HG03354 (cell line): Measurements from ENCODE around the gene DHX8.

Source experiments
- ATAC-seq: cut with Tn5 transposase; IDR thresholded peaks from one replicate; pipeline ENCODE4 v1.9.1; 2021; ENCODE audit warnings: mild to moderate bottlenecking; ENCODE audit not compliant: unreplicated experiment, poor library complexity, severe bottlenecking

DHX8 gene

DNA sequence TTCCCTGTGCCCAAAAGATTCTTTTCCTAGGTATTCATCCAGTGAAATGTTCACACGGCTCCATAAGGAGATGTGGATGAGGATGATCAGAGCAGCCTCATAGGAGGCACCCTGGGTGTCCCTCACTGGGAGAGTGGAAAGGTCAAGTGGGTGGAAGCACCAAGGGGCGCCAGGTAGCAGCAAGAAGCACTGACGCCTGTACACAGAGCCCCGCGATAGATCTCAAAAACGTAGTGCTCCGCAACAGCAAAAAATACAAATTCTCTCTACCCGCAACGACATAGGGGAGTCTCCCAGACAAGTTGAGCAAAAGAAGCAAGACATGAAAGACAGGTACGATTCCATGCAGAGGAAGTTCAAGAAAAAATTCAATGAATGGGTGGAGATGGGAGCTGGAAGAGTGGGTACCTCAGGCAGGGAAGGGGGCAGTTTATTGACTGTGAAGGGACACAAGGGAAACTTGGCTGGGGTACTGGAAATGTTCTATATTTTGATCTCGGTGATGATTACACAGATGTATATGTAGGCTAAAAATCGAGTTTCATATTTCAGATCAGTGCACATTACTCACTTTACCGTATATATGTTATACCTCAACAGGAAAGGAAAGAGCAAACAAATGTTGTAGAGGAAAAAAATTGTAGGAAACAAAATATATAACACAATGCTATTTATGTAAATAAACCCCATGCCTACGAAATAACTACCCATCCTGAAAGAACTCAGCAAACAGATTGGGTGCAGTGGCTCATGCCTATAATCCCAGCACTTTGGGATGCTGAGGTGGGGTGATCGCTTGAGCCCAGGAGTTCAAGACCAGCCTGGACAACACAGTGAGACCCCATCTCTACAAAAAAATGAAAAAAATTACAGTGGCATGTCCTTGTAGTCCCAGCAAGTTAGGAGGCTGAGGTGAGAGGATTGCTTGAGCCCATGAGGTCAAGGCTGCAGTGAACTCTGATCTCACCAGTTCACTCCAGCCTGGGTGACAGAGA lies 80.1 kb downstream of the DHX8 start:
- no peak for ATAC-seq

DNA sequence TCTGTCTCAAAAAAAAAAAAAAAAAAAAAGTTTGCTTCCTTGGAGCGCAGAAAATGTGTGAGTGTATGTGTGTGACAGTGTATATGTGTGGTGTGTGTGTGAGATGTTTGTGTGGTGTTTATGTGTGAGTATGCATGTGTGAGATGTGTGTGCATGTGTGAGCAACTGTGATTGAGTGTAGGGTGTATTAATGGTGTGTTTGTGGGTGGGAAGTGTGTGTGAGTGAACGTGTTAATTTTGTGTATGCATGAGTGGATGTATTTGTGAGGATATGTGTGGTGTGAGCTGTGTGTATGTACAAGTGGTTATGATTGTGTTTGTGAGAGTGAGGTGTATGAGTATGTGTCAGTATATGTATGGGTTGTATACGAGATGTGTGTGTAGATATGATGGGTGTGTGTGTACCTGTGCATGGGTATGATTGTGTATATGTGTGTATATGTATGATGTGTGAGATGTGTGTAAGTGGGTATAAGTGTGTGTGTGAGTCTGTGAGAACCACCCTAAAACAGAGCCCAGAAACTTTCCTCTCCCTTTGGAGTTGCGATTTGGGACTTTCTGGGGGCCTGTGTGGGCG lies 84.8 kb downstream of the DHX8 start:
- ATAC-seq: no peak

DNA sequence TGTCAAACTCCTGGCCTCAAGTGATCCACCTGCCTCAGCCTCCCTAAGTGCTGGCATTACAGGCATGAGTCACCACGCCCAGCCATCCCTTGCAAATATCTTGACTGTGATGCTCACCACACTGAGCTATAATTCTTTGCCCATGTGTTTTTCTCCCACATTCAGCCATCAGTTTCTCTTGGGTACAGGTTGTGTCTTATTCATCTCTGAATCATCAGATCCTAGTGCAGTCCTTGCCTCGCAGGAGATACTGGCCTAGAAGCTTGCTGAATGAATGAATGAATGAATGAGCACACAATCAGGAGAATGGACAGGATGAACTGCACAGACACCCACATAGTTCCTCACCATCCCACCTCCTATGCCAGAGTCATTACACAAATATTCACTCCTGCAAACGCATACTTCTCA lies 86.7 kb downstream of the DHX8 start:
- ATAC-seq: no peak

DNA sequence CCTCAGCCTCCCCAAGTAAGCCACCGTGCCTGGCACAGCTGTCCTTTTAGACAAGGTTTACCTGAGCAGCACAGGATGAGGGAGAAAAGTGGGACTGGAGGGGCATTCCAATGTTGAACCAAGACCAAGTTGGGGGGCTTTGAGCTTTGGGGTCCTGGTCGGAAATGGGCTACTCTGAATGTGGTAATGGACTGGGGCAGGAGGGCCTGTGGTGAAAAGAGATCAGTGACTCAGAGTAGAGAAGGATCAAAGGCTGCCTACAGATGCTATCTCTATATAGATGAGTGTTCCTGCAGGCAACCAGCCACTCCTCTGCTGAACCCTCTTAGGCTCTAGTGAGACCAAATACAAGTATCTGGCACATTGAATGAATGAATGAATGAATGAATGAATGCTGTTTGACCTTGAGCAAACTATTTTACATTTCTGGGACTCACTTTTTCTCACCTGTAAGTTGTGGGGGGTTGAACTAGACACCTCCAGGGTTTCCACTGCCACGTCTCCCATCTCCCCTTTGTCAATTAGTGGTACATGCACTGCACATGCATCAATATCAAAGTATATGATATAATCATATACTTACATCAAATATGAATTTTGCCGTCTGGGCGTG lies 88.7 kb downstream of the DHX8 start:
- ATAC-seq: no peak

DNA sequence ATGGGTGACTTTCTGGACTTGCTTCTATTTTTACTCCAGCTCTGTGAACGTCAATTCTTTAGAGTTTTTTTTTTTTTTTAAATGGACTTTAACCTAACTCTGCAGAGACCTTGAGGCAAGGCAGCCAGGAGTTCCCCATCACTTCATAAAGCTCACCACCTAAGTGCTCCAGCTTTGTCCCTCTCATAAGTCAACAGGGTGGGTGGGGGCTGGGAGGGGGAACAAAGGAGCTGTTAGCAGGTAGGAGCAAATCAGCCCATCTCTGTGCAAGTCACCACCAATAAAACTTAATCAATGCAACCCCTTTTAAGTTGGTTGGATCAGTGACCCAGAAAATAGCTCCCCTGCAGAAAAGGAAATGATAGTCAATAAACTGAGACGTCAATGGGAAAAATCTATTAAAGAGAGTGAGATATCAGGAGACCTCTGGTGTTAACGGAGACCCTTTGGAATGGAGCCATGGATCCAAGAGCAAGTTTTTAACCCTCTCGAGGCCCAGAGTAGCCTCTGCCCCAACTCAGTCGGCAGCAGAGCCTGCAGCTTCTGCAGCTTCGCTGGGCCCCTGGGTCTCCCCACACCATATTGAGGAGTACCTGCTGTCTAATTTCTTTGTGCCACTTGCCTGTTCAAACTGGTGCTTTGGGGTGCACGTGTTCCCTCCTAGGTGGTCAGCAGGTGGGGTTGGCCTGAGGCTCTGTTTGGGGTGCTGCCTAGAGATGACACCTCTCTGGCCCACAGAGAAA lies 90.0 kb downstream of the DHX8 start:
- ATAC-seq: no peak

DNA sequence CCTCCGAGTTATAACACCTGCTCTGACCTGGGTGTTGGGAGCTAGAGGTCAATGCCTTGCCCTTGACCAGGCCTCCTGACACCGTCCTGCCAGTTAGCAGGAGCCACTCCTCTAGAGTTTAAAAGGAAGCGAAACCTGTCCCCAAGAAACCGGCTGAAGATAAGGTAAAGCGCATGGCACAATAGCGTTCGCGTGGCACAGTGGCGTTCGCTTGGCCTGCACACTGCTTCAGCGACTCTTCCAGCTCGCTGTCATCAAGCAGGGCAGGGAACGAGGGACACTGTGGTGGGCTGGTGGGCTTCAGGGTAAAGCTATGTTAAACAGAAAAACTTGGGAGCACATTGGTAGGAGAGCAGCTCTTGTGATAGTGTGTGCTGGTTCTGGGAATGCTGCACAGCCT lies 90.6 kb downstream of the DHX8 start:
- no peak for ATAC-seq

DNA sequence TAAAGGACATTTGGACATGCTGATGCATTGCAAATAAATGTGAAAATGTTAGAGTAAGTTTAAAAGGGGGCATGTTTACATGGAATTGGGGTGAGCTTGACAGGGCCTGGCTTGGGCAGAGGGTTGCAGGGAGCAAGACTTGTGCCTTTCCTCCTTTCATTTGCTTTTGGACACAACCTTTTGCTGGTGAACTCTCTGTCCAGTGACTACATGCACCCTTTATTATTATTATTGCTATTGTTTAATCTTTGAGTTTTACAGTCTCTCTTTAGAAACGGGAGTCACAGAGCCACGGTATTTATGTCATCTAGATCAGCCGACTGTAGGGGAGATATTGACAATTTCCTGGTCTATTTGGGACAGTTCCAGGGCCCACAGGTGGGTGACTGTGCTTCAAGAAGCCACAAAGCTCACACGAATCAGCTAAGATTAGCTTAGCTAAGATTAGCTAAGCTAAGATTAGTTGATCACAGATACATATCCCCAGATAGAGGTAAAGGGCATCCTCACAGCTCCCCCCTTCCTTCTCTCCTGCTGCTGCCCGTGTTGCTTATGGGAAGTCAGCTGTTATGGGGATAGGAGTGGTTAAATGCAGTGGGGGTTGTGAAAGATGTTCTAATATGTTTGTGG lies 91.2 kb downstream of the DHX8 start:
- no peak for ATAC-seq
